ENCODE measurements around the gene ARHGAP42. TPM values are rescaled to one million over a fixed set of nuclear protein-coding genes. Genes with fewer than 3 reads are reported as not detected.

The ARHGAP42 gene
- total RNA-seq, 1 experiment from 2014 or later: 39.1 TPM

GRCh38 chr11:100791103-100791502, 104.0 kb downstream of the ARHGAP42 start:
- Mint-ChIP-seq H3K27me3 (ENCODE audit: low read depth) (no peaks in the 10 kb centered on the region), H3K36me3 (ENCODE audit: insufficient read depth in 1 of 3, low read depth in 3 of 3) (peaks cover 6 to 23% (median 9%) of the 10 kb centered on the region in 3 experiments), H3K4me3 (peak overlapping the region; percentile 36 to 64; a peak in 4 of 5 replicates), H3K4me1 (peaks cover 47 to 51% of the 10 kb centered on the region in 2 experiments), H3K27ac (peak overlapping the region; percentile 95 to 99 (median 99)), H3K9me3 (no peaks in the 10 kb centered on the region)
- no peaks in the 10 kb centered on the region for H3K23me2 ChIP-seq (ENCODE audit: insufficient read length, low read depth, low read length, poor library complexity, severe bottlenecking)
- no peak overlapping the region for H3K4ac ChIP-seq (ENCODE audit: low read depth, low read length)
- no peak overlapping the region for H4K5ac ChIP-seq (ENCODE audit: insufficient read length, low read depth, low read length)
- H2BK120ac ChIP-seq (ENCODE audit: low read depth, low read length, poor library complexity, severe bottlenecking): no peak overlapping the region
- H3K79me2 ChIP-seq (ENCODE audit: insufficient read depth, low read length): peaks cover 1% of the 10 kb centered on the region; the same call in 1 of the 2 replicates
- no peaks in the 10 kb centered on the region for H3K27me3 ChIP-seq (ENCODE audit: insufficient read depth, low read length)
- DNase-seq: peak; percentile 57
- H3K79me1 ChIP-seq (ENCODE audit: insufficient read depth, low read depth, low read length, poor library complexity, severe bottlenecking): no peaks in the 10 kb centered on the region
- no peak overlapping the region for H3K14ac ChIP-seq (ENCODE audit: insufficient read depth, low read length)
- H3K4me1 ChIP-seq (ENCODE audit: insufficient read depth, low read length): peaks cover 2% of the 10 kb centered on the region; the same call in 1 of the 2 replicates
- H4K8ac ChIP-seq (replicated peaks; ENCODE audit: insufficient read length, low read depth, low read length): no peak overlapping the region
- H3K23ac ChIP-seq (ENCODE audit: insufficient read length, low read depth, low read length): no peak overlapping the region
- no peak overlapping the region for H3K56ac ChIP-seq (ENCODE audit: insufficient read length, low read depth, low read length)
- peak overlapping the region; percentile 3 for H3K4me2 ChIP-seq (ENCODE audit: insufficient read depth, insufficient read length, low read length)
- H3T11ph ChIP-seq (ENCODE audit: low read length): no peak overlapping the region
- no peak overlapping the region for H3K18ac ChIP-seq (ENCODE audit: insufficient read length, low read depth, low read length)
- H2BK15ac ChIP-seq (ENCODE audit: low read depth, low read length): no peak overlapping the region
- peak overlapping the region; percentile 38 for H3K27ac ChIP-seq (ENCODE audit: insufficient read length, low read depth, low read length)
- no peak overlapping the region for H2BK5ac ChIP-seq (ENCODE audit: insufficient read length, low read length)
- no peak overlapping the region for H4K91ac ChIP-seq (ENCODE audit: insufficient read length, low read depth, low read length)
- H2BK12ac ChIP-seq (ENCODE audit: insufficient read length, low read depth, low read length): no peak overlapping the region
- no peak for TF ChIP-seq CTCF (conservative IDR thresholded peaks at IDR 0.05)
- no peaks in the 10 kb centered on the region for H4K20me1 ChIP-seq (ENCODE audit: control insufficient read depth, insufficient read depth, insufficient read length)
- no peak overlapping the region for H2AFZ ChIP-seq (ENCODE audit: low read length)
- H3K9me3 ChIP-seq (ENCODE audit: control insufficient read depth, low read depth, low read length): no peaks in the 10 kb centered on the region
- no peak overlapping the region for H2BK20ac ChIP-seq (ENCODE audit: low read depth, low read length, poor library complexity, severe bottlenecking)
- H3K9ac ChIP-seq (ENCODE audit: extremely low read depth, insufficient read length, low read length): no peak overlapping the region
- no peak overlapping the region for H2AK5ac ChIP-seq (ENCODE audit: insufficient read length, low read length)

Data from H9 (cell line).